Naive B cell (primary cell): ENCODE measurements around the gene FMC1. TPM values are rescaled to one million over a fixed set of nuclear protein-coding genes. Genes with fewer than 3 reads are reported as not detected.
"Not testable (repeated sequence)": the region's sequence is repeated elsewhere in the genome, so short reads cannot be mapped to it uniquely, and the experiment has no call there.

ENCODE experiments used
- ATAC-seq, 2 donors: fragments of 150-1000 bp; cut with Tn5 transposase; 2 replicates each; pipeline ENCODE4 v1.10.0; 2021; ENCODE audit warnings: low read depth in 2 of 2, mild to moderate bottlenecking in 2 of 2, moderate library complexity in 2 of 2
- DNase-seq: peaks from one replicate; pipeline ENCODE4 v3.0.0; 2022
- H3K27ac Mint-ChIP-seq, 6 donors: one replicate each; pipeline ENCODE4 v1.8.0; 2020 to 2022; ENCODE audit warnings: mild to moderate bottlenecking in 6 of 6, mixed read lengths in 6 of 6, moderate library complexity in 5 of 6, inconsistent platforms in 2 of 6
- H3K27me3 Mint-ChIP-seq, 3 donors: one replicate each; pipeline ENCODE4 v1.8.0; 2021 to 2022; ENCODE audit warnings: mixed read lengths in 3 of 3, mild to moderate bottlenecking in 1 of 3
- H3K36me3 Mint-ChIP-seq, 2 donors: one replicate each; pipeline ENCODE4 v1.8.0; 2020 to 2022; ENCODE audit warnings: mixed read lengths in 2 of 2, inconsistent platforms in 1 of 2, mild to moderate bottlenecking in 1 of 2
- H3K4me1 Mint-ChIP-seq, 3 donors: one replicate each; pipeline ENCODE4 v1.8.0; 2020 to 2022; ENCODE audit warnings: mixed read lengths in 3 of 3, inconsistent platforms in 1 of 3, mild to moderate bottlenecking in 1 of 3, moderate library complexity in 1 of 3
- H3K4me3 Mint-ChIP-seq, 8 donors: one replicate each; pipeline ENCODE4 v1.8.0; 2020 to 2022; ENCODE audit warnings: mild to moderate bottlenecking in 8 of 8, mixed read lengths in 8 of 8, moderate library complexity in 8 of 8, inconsistent platforms in 2 of 8
- H3K9me3 Mint-ChIP-seq, 7 donors: one replicate each; pipeline ENCODE4 v1.8.0; 2020 to 2022; ENCODE audit warnings: mixed read lengths in 7 of 7, mild to moderate bottlenecking in 5 of 7, inconsistent platforms in 2 of 7, moderate library complexity in 1 of 7
- polyA plus RNA-seq, 6 donors: library from polyadenylated mRNA; unstranded; fragments of 300-500 nt; fragmentation: Illumina TruSeq; gene quantifications; one replicate each; pipeline ENCODE4 v1.2.3, GENCODE V29; 2021; ENCODE audit warnings: low read depth in 6 of 6

FMC1 gene
- polyA plus RNA-seq, 6 donors from 2014 or later = 38.0 to 72.2 (median 61.5) TPM

DNA sequence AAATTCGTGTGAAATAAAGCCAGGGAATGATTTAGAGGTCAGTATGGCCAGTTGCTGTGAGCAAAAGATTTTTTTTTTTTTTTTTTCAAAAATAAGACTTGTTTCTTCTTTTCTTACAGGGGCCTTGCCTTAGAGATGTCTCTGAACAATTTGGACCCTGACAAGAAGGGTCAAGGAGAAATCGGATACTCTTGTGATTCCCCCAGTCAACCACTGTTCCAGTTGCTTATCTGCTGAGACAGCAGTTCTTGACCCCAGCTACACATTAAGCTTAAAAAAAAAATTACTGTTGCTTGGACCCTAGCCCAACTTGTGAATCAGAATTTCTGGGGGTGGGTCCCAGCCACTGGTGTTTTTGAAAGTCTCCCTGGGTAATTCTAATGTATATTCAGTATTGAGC, 12.0 kb upstream of the FMC1 start:
- DNase-seq (no peak), ATAC-seq (no peak)
- Mint-ChIP-seq H3K27ac (no peak overlapping the region), H3K4me1 (peaks cover 0 to 2% (median 0%) of the 10 kb centered on the region in 3 donors), H3K4me3 (no peak overlapping the region), H3K9me3 (peaks cover 0 to 2% (median 0%) of the 10 kb centered on the region in 7 donors), H3K36me3 (no peaks in the 10 kb centered on the region), H3K27me3 (no peaks in the 10 kb centered on the region)

DNA sequence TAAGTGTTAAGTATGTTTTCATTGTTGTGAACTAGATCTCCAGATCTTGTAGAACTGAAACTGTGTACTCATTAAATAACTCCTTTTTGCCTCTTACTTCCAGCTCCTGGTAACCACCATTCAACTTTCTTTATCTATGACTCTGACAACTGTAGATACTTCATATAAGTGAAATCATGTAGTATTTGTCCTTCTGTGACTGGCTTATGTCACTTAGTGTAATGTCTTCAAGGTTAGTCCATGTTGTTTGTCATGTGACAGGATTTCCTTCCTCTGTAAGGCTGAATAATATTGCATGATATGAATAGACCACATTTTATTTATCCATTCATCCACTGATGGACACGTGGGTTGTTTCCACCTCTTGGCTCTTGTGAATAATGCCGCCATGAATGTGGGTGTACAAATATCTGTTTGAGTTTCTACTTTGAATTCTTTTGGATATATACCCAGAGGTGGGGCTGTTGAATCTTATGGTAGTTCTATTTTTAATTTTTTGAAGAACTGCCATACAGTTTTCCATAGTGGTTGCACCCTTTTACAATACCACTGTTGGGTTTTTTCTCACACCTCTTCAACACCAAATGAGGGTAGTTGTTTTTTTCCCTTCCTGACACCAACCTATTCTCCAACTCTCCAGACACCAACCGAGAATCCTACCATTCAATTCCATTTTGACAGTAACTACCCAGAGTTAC, 10.7 kb upstream of the FMC1 start:
- no peak overlapping the region for H3K27ac Mint-ChIP-seq
- no peak overlapping the region for H3K4me3 Mint-ChIP-seq
- H3K36me3 Mint-ChIP-seq = no peaks in the 10 kb centered on the region
- no peaks in the 10 kb centered on the region for H3K27me3 Mint-ChIP-seq
- DNase-seq (no peak), ATAC-seq (no peak)
- peaks cover 0 to 2% (median 0%) of the 10 kb centered on the region in 7 donors for H3K9me3 Mint-ChIP-seq
- peaks cover 0 to 2% (median 0%) of the 10 kb centered on the region in 3 donors for H3K4me1 Mint-ChIP-seq

DNA sequence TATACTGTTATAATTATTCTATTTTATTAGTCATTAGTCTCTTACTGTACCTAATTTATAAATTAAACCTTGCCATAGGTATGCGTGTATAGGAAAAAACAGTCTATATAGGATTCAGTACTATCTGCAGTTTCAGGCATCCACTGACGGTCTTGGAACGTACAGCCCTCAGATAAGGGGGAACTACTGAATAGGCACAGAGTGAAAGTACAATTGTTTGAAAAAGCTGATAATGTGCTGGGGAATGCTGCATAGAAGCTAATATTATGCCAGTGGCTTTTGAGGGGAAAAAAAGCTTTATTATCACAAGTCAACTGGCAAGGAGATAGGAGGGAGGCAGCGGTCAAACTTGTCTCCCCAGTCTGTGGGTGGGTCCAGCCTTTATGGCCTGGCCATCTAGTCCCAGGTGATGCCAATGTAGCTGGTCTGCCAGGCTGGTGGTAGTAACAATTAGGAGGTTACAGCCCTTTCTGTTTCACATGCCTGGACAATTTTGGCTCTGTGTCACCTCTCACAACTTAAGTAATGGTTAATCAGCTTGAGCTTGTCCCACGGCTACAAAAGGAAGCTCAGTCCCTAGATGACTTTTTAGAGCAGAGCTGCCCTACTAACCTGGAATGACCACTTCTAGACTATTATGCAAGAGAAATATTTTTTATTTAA, 8.3 kb upstream of the FMC1 start:
- peaks cover 0 to 2% (median 0%) of the 10 kb centered on the region in 7 donors for H3K9me3 Mint-ChIP-seq
- H3K4me1 Mint-ChIP-seq = peaks cover 0 to 2% (median 0%) of the 10 kb centered on the region in 3 donors
- ATAC-seq (no peak), DNase-seq (no peak)
- no peaks in the 10 kb centered on the region for H3K36me3 Mint-ChIP-seq
- H3K4me3 Mint-ChIP-seq = no peak overlapping the region
- H3K27ac Mint-ChIP-seq = no peak overlapping the region
- no peaks in the 10 kb centered on the region for H3K27me3 Mint-ChIP-seq

DNA sequence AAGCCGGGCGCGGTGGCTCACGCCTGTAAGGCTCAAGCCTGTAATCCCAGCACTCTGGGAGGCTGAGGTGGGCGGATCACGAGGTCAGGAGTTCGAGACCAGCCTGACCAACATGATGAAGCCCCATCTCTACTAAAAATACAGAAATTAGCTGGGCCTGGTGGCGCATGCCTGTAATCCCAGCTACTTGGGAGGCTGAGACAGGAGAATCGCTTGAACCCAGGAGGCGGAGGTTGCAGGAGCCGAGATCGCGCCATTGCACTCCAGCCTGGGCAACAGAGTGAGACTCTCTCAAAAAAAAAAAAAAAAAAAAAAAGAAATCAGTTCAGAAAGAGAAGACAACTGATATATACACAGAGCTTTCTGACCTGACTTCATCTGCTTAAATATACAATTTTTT, 7.7 kb upstream of the FMC1 start:
- not testable (repeated sequence) for H3K4me3 Mint-ChIP-seq, H3K4me1 Mint-ChIP-seq, H3K36me3 Mint-ChIP-seq, ATAC-seq, DNase-seq, H3K9me3 Mint-ChIP-seq, H3K27ac Mint-ChIP-seq, H3K27me3 Mint-ChIP-seq

DNA sequence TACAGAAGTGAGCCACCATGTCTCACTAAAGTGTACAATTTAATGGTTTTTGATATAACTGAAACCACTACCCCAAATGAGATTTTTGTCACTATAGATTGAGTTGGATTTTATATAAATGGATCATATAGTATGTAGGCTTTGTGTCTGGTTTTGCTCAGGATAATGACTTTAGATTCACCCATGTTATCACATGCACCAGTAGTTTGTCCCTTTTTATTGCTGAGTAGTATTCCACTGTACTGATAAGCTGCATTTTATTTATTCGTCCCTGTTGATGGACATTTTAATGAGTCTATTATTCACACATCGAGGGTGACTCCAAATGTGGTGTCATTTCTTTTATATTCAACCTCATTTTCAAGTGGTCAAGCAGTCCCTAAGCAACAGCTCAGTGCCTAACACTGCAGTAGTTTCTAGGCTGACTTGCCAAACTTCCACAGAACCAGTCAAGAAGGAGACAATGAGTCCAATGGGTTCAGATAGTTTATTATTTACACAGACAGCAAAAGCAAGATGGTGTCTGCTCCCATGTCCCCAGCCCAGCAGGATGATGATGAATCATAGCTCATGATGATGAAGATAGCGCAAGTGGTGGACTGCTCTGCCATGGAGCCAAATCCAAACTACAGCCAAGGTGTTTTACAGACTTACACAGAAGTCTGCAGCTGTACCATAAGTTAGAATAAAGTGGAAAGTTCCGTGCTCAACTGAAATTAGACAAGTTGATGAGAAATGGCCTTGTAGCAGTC, 6.6 kb upstream of the FMC1 start:
- Mint-ChIP-seq H3K4me3 (peak overlapping the region in 1 of 8 donors; percentile 27), H3K9me3 (peaks cover 0 to 6% (median 4%) of the 10 kb centered on the region in 7 donors), H3K36me3 (no peaks in the 10 kb centered on the region), H3K27ac (peak overlapping the region in 1 of 6 donors; percentile 60), H3K4me1 (peaks cover 5 to 9% (median 6%) of the 10 kb centered on the region in 3 donors), H3K27me3 (no peaks in the 10 kb centered on the region)
- ATAC-seq (no peak), DNase-seq (no peak)

DNA sequence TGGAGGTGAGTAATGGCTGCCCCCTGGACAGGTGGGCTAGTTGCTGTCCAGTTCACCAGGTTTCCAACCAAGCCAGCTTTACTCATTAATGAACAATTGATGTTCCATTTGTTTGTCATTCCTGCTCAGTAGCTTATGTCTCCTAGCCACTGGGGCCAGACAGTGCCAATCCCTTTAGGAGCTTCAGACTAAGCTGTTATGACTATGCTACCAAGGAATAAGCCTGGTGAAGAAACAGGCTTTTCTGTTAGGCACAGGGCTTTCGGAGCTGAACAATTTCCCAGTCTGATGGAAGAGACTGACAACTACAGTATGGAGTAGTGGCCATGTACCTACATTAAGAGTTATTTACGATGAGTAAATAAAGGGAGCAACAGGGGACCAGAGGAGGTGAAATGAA, 2.1 kb upstream of the FMC1 start:
- H3K27me3 Mint-ChIP-seq = peaks cover 0 to 7% (median 6%) of the 10 kb centered on the region in 3 donors

DNA sequence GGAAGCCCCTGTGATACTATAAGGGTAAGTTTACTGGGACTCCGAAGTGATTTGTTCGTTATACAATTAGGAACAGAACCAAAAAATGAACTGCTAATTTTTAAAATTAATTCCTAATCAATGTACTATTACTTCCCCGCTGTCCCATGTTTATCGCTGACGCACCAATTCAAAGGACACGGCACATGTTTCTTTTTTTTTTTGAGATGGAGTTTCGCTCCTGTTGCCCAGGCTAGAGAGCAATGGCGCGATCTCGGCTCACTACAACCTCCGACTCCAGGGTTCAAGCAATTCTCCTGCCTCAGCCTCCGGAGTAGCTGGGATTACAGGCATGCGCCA, 1.5 kb upstream of the FMC1 start:
- Mint-ChIP-seq H3K27me3 (peaks cover 0 to 7% (median 6%) of the 10 kb centered on the region in 3 donors), H3K9me3 (peaks cover 5 to 17% (median 9%) of the 10 kb centered on the region in 7 donors), H3K36me3 (peaks cover 8 to 12% of the 10 kb centered on the region in 2 donors), H3K4me3 (peak overlapping the region; percentile 94 to 100 (median 96)), H3K4me1 (peaks cover 23 to 46% (median 44%) of the 10 kb centered on the region in 3 donors), H3K27ac (peak overlapping the region; percentile 100)
- ATAC-seq (no peak), DNase-seq (no peak)

More for the DNA sequence above, 2.1 kb upstream of the FMC1 start:
- no peak for DNase-seq
- Mint-ChIP-seq H3K4me3 (peak overlapping the region; percentile 53 to 100 (median 96)), H3K36me3 (peaks cover 8 to 12% of the 10 kb centered on the region in 2 donors), H3K9me3 (peaks cover 5 to 17% (median 9%) of the 10 kb centered on the region in 7 donors), H3K27ac (peak overlapping the region; percentile 69 to 100 (median 100)), H3K4me1 (peaks cover 23 to 43% (median 42%) of the 10 kb centered on the region in 3 donors)
- no peak for ATAC-seq

DNA sequence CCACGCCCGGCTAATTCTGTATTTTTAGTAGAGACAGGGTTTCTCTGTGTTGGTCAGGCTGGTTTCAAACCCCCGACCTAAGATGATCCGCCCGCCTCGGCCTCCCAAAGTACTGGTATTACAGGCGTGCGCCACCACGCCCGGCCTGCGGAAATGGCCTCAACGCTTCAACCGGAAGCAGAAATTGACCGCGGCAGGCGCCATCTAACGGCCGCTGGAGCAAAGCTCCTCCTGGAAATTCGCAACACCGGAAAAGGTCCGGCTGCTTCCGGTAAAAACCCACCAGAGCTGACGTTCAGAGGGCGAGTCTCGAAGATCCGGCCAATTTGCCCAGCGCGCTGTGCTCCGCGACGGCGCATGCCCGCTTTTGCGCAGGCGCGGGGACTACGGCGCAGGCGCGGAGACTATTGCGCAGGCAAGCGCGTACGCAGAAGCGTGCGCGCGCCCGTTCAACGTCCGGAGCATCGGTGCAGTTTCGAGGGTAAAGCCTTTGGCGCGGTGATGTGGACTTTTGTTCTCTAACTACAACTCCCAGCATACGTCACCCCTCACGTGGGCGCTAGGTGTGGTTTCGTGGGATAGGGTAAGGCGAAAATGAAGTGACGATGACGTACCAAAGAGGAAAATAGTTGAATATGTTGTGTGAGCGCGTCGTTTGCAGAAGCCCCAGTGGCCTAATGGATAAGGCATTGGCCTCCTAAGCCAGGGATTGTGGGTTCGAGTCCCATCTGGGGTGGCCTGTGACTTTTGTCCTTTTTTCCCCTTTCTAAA, 915 bp upstream of the FMC1 start:
- peaks cover 8 to 12% of the 10 kb centered on the region in 2 donors for H3K36me3 Mint-ChIP-seq
- peak overlapping the region; percentile 94 to 100 (median 96) for H3K4me3 Mint-ChIP-seq
- DNase-seq (peak; percentile 97), ATAC-seq (peak; percentile 78)
- peaks cover 5 to 17% (median 9%) of the 10 kb centered on the region in 7 donors for H3K9me3 Mint-ChIP-seq
- peaks cover 0 to 7% (median 6%) of the 10 kb centered on the region in 3 donors for H3K27me3 Mint-ChIP-seq
- peak overlapping the region; percentile 100 for H3K27ac Mint-ChIP-seq
- peaks cover 26 to 49% (median 46%) of the 10 kb centered on the region in 3 donors for H3K4me1 Mint-ChIP-seq

DNA sequence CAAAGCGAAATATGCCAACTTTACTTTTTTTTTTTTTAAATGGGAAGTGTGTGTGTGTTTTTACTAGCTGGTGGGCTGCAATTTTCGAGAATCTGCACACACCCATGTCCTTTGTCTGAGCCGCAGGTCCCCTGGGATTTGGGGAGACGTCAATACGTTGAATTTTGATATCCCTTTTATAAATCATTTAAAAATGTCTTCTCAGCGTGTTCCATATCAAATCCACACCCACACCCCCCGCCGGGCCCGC, 404 bp upstream of the FMC1 start:
- ATAC-seq (no peak), DNase-seq (no peak)
- peaks cover 28 to 51% (median 49%) of the 10 kb centered on the region in 3 donors for H3K4me1 Mint-ChIP-seq
- peaks cover 8 to 12% of the 10 kb centered on the region in 2 donors for H3K36me3 Mint-ChIP-seq
- peaks cover 0 to 7% (median 6%) of the 10 kb centered on the region in 3 donors for H3K27me3 Mint-ChIP-seq
- H3K4me3 Mint-ChIP-seq = peak overlapping the region; percentile 94 to 100 (median 96)
- peaks cover 5 to 17% (median 9%) of the 10 kb centered on the region in 7 donors for H3K9me3 Mint-ChIP-seq
- H3K27ac Mint-ChIP-seq = peak overlapping the region; percentile 100

DNA sequence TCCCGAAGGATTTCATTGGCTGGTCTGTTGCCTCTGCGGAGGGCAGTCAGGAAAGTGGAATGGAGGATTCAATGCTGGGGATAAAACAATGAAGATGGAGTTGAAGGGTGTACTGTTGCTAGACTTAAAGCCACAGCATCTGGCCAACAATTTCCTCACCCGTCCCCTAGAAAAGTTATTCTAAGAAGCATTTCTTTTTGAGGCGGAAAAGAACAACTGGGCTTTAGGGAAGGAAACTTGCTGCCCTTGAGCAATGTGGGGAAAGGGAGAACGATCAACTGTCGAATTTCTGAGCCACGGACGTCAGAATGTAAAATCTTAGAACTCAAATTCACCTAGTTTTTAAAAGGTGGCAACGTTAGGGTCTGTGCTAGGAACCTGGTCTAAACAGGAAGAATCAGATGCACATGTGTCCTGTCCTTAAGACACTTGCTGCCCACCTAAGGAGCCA, 664 bp downstream of the FMC1 start:
- Mint-ChIP-seq H3K36me3 (peaks cover 8 to 12% of the 10 kb centered on the region in 2 donors), H3K4me1 (peaks cover 30 to 54% (median 49%) of the 10 kb centered on the region in 3 donors), H3K27ac (peak overlapping the region; percentile 100), H3K4me3 (peak overlapping the region; percentile 94 to 100 (median 96)), H3K9me3 (peaks cover 5 to 17% (median 9%) of the 10 kb centered on the region in 7 donors), H3K27me3 (peaks cover 0 to 7% (median 6%) of the 10 kb centered on the region in 3 donors)
- no peak for DNase-seq
- ATAC-seq = no peak

DNA sequence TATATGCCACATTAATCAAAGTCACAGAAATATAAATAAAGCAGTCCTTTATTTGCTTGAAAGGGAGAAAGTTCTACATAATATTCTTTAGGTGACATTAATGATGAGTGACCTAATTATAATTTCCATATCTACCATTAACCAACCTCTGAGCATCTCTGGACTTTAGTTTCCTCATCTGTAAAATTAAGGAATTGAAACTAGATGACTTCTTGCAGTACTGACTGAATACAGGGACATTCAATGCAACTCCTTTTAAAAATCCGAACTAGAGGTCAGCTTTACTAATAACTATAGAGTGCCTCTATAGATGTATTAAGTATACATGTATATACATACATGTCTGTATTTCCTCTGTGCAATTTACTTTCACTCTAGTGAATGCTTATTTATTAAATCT, 3.9 kb downstream of the FMC1 start:
- peak overlapping the region in 1 of 8 donors; percentile 76 for H3K4me3 Mint-ChIP-seq
- peaks cover 2 to 9% (median 5%) of the 10 kb centered on the region in 7 donors for H3K9me3 Mint-ChIP-seq
- H3K27ac Mint-ChIP-seq = peak overlapping the region in 3 of 6 donors; percentile 4 to 45 (median 30)

DNA sequence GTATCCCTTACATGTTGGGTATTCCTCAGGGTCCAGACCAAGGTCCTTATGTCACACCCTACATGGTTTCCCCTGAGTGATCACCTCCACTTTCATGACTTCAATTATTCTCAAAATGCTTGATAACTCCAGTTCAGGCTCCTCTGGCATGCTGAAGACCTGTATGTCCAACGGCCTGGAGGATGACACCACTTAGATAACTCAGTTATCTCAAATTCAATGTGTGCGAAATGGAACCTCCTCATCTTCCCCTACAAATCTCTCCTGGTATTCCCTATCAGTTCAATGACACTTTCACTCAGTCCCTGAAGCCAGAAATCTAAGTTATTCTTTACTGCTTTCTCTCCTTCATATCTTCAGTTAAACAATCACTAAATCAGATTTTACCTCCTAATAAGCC, 9.9 kb downstream of the FMC1 start:
- no peak for DNase-seq
- H3K27ac Mint-ChIP-seq = peak overlapping the region in 1 of 6 donors; percentile 62

More for the DNA sequence above, 3.9 kb downstream of the FMC1 start:
- DNase-seq (no peak), ATAC-seq (no peak)
- Mint-ChIP-seq H3K27me3 (peaks cover 0 to 7% (median 6%) of the 10 kb centered on the region in 3 donors), H3K36me3 (peaks cover 8 to 12% of the 10 kb centered on the region in 2 donors), H3K4me1 (peaks cover 31 to 49% (median 38%) of the 10 kb centered on the region in 3 donors)

DNA sequence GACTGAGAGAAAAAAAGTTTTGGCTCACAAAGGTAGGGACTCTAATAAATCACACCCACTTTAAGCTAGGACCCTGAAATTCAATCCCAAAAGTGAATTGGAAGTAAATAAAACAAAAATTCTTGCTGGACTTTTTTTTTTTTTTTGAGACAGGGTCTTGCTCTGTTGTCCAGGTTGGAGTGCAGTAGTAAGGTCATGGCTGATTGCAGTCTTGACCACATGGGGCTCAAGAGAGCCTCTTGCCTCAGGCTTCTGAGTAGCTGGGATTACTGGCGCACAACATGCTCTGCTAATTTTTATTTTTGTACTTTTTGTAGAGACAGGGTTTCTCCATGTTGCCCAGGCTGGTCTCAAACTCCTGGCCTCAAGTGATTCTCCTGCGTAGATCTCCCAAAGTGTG, 13.6 kb downstream of the FMC1 start:
- DNase-seq = no peak
- H3K27ac Mint-ChIP-seq = no peak overlapping the region
- H3K9me3 Mint-ChIP-seq = no peaks in the 10 kb centered on the region
- no peaks in the 10 kb centered on the region for H3K27me3 Mint-ChIP-seq
- H3K4me1 Mint-ChIP-seq = peaks cover 13 to 22% (median 14%) of the 10 kb centered on the region in 3 donors
- peaks cover 12 to 13% of the 10 kb centered on the region in 2 donors for H3K36me3 Mint-ChIP-seq
- no peak overlapping the region for H3K4me3 Mint-ChIP-seq
- no peak for ATAC-seq

More for the DNA sequence above, 9.9 kb downstream of the FMC1 start:
- Mint-ChIP-seq H3K27me3 (no peaks in the 10 kb centered on the region), H3K4me3 (no peak overlapping the region), H3K36me3 (peaks cover 12 to 13% of the 10 kb centered on the region in 2 donors), H3K4me1 (peaks cover 0 to 20% (median 6%) of the 10 kb centered on the region in 3 donors), H3K9me3 (no peaks in the 10 kb centered on the region)
- ATAC-seq = no peak
